GM12875 (cell line): ENCODE results near the gene GUCA1A.

ENCODE experiments used
- H3K4me3 ChIP-seq: one replicate; pipeline ENCODE4 v1.5.1; 2011; ENCODE audit warnings: low read depth, low read length, control low read depth
- TF ChIP-seq, protein P1 (sequence below): IDR thresholded peaks from 2 replicates; pipeline ENCODE4 v1.5.1; 2011; ENCODE audit warnings: low read depth, mild to moderate bottlenecking, control low read depth, inconsistent platforms, low read length, moderate library complexity, borderline replicate concordance; ENCODE audit not compliant: insufficient read depth

GUCA1A gene

DNA sequence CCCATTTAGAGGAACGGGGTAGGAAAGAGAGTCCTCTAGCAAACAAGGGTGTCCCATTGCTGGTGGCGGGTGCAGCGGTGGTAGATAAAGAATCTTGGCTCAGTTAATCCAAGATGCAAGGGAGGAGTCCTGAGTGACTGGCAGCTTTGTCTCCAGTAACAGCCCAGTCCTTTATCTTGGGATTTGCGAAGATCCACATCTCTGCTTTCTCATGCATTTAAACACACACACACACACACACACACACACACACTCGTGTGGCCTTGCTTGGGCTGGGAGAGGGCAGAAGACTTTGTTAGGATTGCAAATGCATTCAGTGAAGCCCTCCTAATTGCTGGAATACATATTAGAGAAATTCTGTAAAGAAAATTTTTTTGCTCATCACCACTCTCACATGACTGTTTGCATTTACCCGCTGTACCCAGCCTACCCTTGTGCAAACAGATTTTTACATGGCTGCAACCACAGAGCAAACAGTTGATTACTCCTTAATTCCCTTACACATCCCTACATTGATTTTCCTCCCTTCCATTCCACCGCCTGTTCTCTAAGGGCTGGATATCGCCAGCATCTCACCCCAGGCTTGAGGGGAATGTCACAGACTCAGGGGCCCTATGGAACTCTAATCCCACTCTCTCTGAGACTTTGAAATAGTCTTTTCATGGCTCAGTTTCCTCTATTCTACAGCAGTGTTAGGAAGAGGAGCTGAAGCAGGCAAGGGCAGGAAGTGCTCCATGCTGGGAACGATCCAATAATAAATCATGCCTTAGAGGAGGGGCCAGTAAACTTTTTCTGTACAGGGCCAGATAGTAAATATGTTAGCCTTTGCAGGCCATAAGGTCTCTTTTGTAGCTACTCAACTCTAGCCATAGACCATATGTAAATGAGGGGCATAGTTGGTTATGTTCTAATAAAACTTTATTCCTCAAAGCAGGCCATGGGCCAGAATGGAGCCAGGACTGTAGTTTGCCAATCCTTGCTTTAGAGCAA is 34.2 kb upstream of the GUCA1A start:
- no peak overlapping the region for H3K4me3 ChIP-seq
- TF ChIP-seq, protein P1, sequence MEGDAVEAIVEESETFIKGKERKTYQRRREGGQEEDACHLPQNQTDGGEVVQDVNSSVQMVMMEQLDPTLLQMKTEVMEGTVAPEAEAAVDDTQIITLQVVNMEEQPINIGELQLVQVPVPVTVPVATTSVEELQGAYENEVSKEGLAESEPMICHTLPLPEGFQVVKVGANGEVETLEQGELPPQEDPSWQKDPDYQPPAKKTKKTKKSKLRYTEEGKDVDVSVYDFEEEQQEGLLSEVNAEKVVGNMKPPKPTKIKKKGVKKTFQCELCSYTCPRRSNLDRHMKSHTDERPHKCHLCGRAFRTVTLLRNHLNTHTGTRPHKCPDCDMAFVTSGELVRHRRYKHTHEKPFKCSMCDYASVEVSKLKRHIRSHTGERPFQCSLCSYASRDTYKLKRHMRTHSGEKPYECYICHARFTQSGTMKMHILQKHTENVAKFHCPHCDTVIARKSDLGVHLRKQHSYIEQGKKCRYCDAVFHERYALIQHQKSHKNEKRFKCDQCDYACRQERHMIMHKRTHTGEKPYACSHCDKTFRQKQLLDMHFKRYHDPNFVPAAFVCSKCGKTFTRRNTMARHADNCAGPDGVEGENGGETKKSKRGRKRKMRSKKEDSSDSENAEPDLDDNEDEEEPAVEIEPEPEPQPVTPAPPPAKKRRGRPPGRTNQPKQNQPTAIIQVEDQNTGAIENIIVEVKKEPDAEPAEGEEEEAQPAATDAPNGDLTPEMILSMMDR, result no peak

DNA sequence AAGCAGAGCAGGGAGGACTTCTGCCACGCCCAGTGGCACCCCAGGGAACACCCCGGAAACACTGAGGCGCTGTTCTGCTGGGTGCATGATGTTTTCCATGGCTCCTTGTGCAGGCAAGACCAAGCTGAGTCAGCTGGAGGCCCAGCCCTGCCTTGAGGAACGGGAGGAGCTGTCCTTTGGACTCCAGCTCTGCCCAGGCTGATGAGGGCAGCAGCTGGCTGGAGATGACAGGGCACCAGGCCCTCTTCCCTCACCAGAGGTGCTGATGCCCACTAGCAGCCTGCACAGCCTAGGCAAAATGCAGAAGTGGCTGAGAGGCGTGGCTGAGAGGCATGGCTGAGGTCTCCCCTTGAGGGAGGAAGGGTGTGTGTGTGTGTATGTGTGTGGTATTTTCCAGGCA is 33.1 kb upstream of the GUCA1A start:
- TF ChIP-seq, protein P1, result no peak
- no peak overlapping the region for H3K4me3 ChIP-seq

DNA sequence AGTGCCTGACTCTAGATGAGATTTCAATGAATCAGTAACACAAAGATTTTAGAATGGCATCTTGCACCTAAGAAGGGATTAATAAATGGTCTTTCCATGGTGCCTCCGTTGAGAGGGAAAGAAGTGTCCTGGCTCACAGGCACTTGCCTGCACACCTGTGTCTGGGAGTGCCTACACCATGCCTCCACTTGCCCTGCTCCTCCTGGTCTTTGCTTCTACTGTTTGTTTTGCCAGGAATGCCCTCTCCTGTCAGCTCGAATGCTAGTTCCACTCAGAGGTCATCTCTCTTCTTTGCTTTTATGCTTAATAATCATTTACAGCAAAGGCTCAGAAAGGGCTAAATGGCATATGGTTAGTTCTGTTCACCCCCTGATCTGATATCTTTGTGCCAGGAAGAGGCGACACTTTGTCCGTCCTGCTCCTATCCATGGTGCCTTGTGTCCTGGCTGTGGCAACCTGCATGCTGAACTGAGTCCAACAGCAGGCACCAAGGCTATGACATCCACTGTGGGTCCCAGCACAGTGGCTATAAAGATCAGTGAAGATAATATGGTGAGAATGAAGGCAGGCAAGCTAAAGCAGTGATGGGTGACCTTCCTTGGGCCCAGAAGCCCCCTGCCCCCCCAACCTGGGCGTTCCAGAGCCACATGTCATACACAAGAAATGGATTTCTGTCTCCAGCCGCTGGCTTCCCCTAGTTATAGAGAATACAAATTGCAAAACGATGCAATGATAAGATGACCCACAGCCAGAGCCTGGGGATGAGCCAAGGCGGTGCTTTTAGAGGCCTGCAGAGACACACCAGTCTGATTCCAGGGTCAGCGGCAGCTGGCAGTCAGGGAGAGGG is 32.2 kb upstream of the GUCA1A start:
- no peak overlapping the region for H3K4me3 ChIP-seq

DNA sequence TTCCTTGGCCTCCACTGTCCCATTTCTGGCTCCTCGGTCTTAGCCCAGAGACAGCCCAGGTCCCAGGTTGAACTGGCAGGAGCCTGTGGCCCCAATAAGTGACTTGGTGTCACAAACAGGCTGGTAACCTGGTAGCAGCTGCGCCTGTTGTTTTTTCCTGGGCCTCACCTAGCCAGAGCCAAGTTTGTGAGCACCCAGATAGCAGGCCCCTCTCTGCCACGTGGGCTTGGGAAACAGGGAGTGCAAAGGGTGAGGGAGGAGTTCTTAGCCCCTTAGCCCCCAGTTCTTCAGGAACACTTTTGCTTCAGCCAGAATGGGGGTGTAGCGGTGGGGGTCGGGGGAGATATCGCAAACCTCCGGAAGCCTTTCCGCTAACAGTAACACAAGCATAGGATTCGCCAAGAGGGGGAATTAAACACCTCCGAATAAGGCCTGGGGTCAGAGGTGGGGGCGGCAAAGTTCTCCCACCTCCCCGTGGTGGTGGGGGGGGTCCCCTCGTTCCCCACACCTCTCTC is 31.5 kb upstream of the GUCA1A start:
- no peak overlapping the region for H3K4me3 ChIP-seq
- TF ChIP-seq, protein P1, result no peak

More for the DNA sequence above, 32.2 kb upstream of the GUCA1A start:
- TF ChIP-seq, protein P1, result no peak

DNA sequence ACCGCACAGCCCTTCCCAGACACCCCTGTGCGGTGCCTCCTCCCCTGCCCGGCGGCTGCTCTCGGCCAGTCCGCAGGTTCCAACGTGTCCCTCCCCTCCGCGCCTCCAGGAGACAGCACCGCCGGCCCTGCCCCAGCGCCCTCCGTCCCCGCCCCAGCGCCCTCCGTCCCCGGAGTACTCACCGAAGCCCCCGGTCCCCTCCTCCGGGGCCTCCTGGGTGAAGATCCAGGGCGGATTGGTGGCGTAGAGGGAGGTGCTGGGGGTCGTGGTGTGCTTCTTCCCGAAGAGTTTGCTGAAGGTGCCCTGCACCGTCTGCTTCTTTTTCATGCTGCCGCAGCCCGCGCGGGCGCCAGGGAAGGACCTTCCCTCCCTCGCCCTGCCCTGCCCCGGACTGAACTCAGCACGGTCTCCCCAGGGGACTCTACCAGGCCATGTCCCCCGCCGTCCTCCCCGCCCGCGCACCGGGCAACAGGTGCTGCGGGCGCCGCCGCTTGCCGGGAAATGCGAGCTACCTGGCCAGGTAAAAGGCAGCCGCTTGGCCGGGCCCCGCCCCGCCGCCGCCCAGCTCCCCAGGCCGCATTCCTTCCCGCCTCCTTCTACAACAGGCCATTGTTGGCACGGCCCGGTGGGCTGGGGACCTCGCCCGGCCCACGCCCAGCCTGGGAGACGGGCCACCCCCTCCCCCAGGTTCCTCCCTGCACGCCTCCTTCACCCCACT is 30.9 kb upstream of the GUCA1A start, which contains the start of gene C6orf132:
C6orf132 (minus strand) TSS at position 503 of the 718 bp plus-strand sequence; CDS start at position 327, 176 bp downstream.
- no peak within 1 kb of the TSS for H3K4me3 ChIP-seq
- TF ChIP-seq, protein P1, result no peak

DNA sequence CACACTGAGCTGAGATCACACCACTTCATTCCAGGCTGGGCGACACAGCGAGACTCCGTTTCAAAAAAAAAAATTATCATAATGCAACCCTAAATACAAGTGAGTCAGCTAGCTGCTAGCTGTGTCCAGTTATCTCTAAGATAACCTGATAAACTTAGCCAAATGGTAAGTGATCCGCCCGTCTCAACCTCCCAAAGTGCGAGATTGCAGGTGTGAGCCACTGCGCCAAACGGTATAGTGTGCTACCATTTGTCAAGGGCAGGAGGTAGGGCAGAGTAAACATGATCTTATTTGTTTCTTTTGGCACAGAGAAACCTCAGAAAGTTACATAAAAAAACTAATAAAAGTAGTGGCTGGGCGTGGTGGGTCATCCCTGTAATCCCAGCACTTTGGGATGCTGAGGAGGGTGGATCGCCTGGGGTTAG is 26.0 kb upstream of the GUCA1A start:
- no peak overlapping the region for H3K4me3 ChIP-seq
- TF ChIP-seq, protein P1, result no peak
